Effector memory CD8-positive, alpha-beta T cell (primary cell): ENCODE results near the gene RUBCNL.

Source experiments
- ATAC-seq: fragments of 150-1000 bp; cut with Tn5 transposase; replicated peaks from 2 replicates; pipeline ENCODE4 v1.10.0; 2021; ENCODE audit warnings: mild to moderate bottlenecking, moderate library complexity
- DNase-seq, 3 experiments: peaks; one replicate each; pipeline ENCODE4 v3.0.0; 2021
- H3K27ac Mint-ChIP-seq, 2 donors: one replicate each; pipeline ENCODE4 v1.8.0; 2022; ENCODE audit warnings: mild to moderate bottlenecking in 2 of 2, mixed read lengths in 2 of 2, moderate library complexity in 2 of 2
- H3K27me3 Mint-ChIP-seq, 2 donors: one replicate each; pipeline ENCODE4 v1.8.0; 2022; ENCODE audit warnings: mixed read lengths in 2 of 2
- H3K36me3 Mint-ChIP-seq: one replicate; pipeline ENCODE4 v1.8.0; 2022; ENCODE audit warnings: mild to moderate bottlenecking, moderate library complexity, mixed read lengths; ENCODE audit not compliant: insufficient read depth
- H3K4me1 Mint-ChIP-seq, 2 donors: one replicate each; pipeline ENCODE4 v1.8.0; 2022; ENCODE audit warnings: low read depth in 2 of 2, mixed read lengths in 2 of 2
- H3K4me3 Mint-ChIP-seq, 2 donors: one replicate each; pipeline ENCODE4 v1.8.0; 2022; ENCODE audit warnings: mild to moderate bottlenecking in 2 of 2, mixed read lengths in 2 of 2, moderate library complexity in 2 of 2
- H3K9me3 Mint-ChIP-seq, 2 donors: one replicate each; pipeline ENCODE4 v1.8.0; 2022; ENCODE audit warnings: mixed read lengths in 2 of 2

RUBCNL gene

GRCh38 chr13:46367617-46368327, 19.3 kb downstream of the RUBCNL start:
- no peaks in the 10 kb centered on the region for H3K9me3 Mint-ChIP-seq
- DNase-seq (no peak), ATAC-seq (no peak)
- peaks cover 10% of the 10 kb centered on the region for H3K36me3 Mint-ChIP-seq
- H3K4me1 Mint-ChIP-seq: no peaks in the 10 kb centered on the region
- no peak overlapping the region for H3K27ac Mint-ChIP-seq
- no peak overlapping the region for H3K4me3 Mint-ChIP-seq
- peaks cover 23 to 33% of the 10 kb centered on the region in 2 donors for H3K27me3 Mint-ChIP-seq

- no peak overlapping the region for H3K4me3 Mint-ChIP-seq
- peaks cover 10 to 14% of the 10 kb centered on the region in 2 donors for H3K27me3 Mint-ChIP-seq
- ATAC-seq (no peak), DNase-seq (no peak)
- no peaks in the 10 kb centered on the region for H3K4me1 Mint-ChIP-seq
- no peaks in the 10 kb centered on the region for H3K9me3 Mint-ChIP-seq
- H3K27ac Mint-ChIP-seq: no peak overlapping the region
- peaks cover 13% of the 10 kb centered on the region for H3K36me3 Mint-ChIP-seq
Measured at GRCh38 chr13:46361276-46361934, 25.6 kb downstream of the RUBCNL start.

- Mint-ChIP-seq H3K27ac (no peak overlapping the region), H3K9me3 (no peaks in the 10 kb centered on the region), H3K27me3 (peaks cover 2 to 10% of the 10 kb centered on the region in 2 donors), H3K4me3 (no peak overlapping the region), H3K36me3 (peaks cover 13% of the 10 kb centered on the region), H3K4me1 (no peaks in the 10 kb centered on the region)
- DNase-seq (no peak), ATAC-seq (no peak)
Measured at GRCh38 chr13:46360604-46361003, 26.4 kb downstream of the RUBCNL start.

GRCh38 chr13:46359714-46360113, 27.3 kb downstream of the RUBCNL start:
- peaks cover 0 to 10% of the 10 kb centered on the region in 2 donors for H3K27me3 Mint-ChIP-seq
- no peak for DNase-seq
- H3K27ac Mint-ChIP-seq: no peak overlapping the region
- H3K36me3 Mint-ChIP-seq: peaks cover 9% of the 10 kb centered on the region
- H3K4me1 Mint-ChIP-seq: peaks cover 2 to 3% of the 10 kb centered on the region in 2 donors
- no peaks in the 10 kb centered on the region for H3K9me3 Mint-ChIP-seq
- ATAC-seq: no peak
- H3K4me3 Mint-ChIP-seq: no peak overlapping the region

- Mint-ChIP-seq H3K4me3 (no peak overlapping the region), H3K36me3 (no peaks in the 10 kb centered on the region), H3K27ac (no peak overlapping the region)
Measured at GRCh38 chr13:46355901-46356590, 31.0 kb downstream of the RUBCNL start.

GRCh38 chr13:46355088-46355468, 32.0 kb downstream of the RUBCNL start:
- H3K9me3 Mint-ChIP-seq: no peaks in the 10 kb centered on the region
- H3K4me3 Mint-ChIP-seq: no peak overlapping the region
- H3K27ac Mint-ChIP-seq: no peak overlapping the region

More at GRCh38 chr13:46355901-46356590, 31.0 kb downstream of the RUBCNL start:
- Mint-ChIP-seq H3K9me3 (no peaks in the 10 kb centered on the region), H3K27me3 (peaks cover 0 to 11% of the 10 kb centered on the region in 2 donors), H3K4me1 (peaks cover 6 to 7% of the 10 kb centered on the region in 2 donors)
- DNase-seq (no peak), ATAC-seq (no peak)

GRCh38 chr13:46354156-46355087, 32.6 kb downstream of the RUBCNL start:
- ATAC-seq: peak; percentile 70
- Mint-ChIP-seq H3K4me1 (peaks cover 6 to 7% of the 10 kb centered on the region in 2 donors), H3K36me3 (no peaks in the 10 kb centered on the region), H3K4me3 (no peak overlapping the region), H3K27ac (no peak overlapping the region), H3K9me3 (no peaks in the 10 kb centered on the region), H3K27me3 (peaks cover 0 to 13% of the 10 kb centered on the region in 2 donors)
- no peak for DNase-seq

More at GRCh38 chr13:46355088-46355468, 32.0 kb downstream of the RUBCNL start:
- Mint-ChIP-seq H3K36me3 (no peaks in the 10 kb centered on the region), H3K27me3 (peaks cover 0 to 12% of the 10 kb centered on the region in 2 donors), H3K4me1 (peaks cover 6 to 7% of the 10 kb centered on the region in 2 donors)
- no peak for DNase-seq
- no peak for ATAC-seq

GRCh38 chr13:46352805-46353204, 34.2 kb downstream of the RUBCNL start:
- Mint-ChIP-seq H3K36me3 (no peaks in the 10 kb centered on the region), H3K27me3 (peaks cover 0 to 21% of the 10 kb centered on the region in 2 donors), H3K27ac (no peak overlapping the region), H3K4me3 (no peak overlapping the region), H3K4me1 (peaks cover 6 to 7% of the 10 kb centered on the region in 2 donors), H3K9me3 (no peaks in the 10 kb centered on the region)
- ATAC-seq: no peak
- no peak for DNase-seq

GRCh38 chr13:46350003-46350402, 37.0 kb downstream of the RUBCNL start:
- H3K27ac Mint-ChIP-seq: no peak overlapping the region
- H3K9me3 Mint-ChIP-seq: no peaks in the 10 kb centered on the region
- H3K4me3 Mint-ChIP-seq: no peak overlapping the region
- H3K36me3 Mint-ChIP-seq: no peaks in the 10 kb centered on the region
- DNase-seq: no peak
- H3K4me1 Mint-ChIP-seq: peaks cover 6 to 7% of the 10 kb centered on the region in 2 donors
- peaks cover 7 to 29% of the 10 kb centered on the region in 2 donors for H3K27me3 Mint-ChIP-seq
- ATAC-seq: no peak

GRCh38 chr13:46348961-46349360, 38.1 kb downstream of the RUBCNL start:
- Mint-ChIP-seq H3K27me3 (peaks cover 7 to 29% of the 10 kb centered on the region in 2 donors), H3K36me3 (no peaks in the 10 kb centered on the region), H3K9me3 (no peaks in the 10 kb centered on the region), H3K4me1 (no peaks in the 10 kb centered on the region), H3K4me3 (no peak overlapping the region), H3K27ac (no peak overlapping the region)
- ATAC-seq (no peak), DNase-seq (no peak)

GRCh38 chr13:46347277-46347676, 39.8 kb downstream of the RUBCNL start:
- Mint-ChIP-seq H3K9me3 (no peaks in the 10 kb centered on the region), H3K27ac (no peak overlapping the region)
- ATAC-seq: no peak

GRCh38 chr13:46345866-46346265, 41.2 kb downstream of the RUBCNL start:
- no peak overlapping the region for H3K27ac Mint-ChIP-seq
- H3K4me1 Mint-ChIP-seq: peaks cover 0 to 9% of the 10 kb centered on the region in 2 donors
- peaks cover 7 to 27% of the 10 kb centered on the region in 2 donors for H3K27me3 Mint-ChIP-seq
- no peaks in the 10 kb centered on the region for H3K36me3 Mint-ChIP-seq
- DNase-seq: no peak
- no peaks in the 10 kb centered on the region for H3K9me3 Mint-ChIP-seq
- no peak overlapping the region for H3K4me3 Mint-ChIP-seq
- ATAC-seq: no peak

More at GRCh38 chr13:46347277-46347676, 39.8 kb downstream of the RUBCNL start:
- DNase-seq: no peak
- H3K4me3 Mint-ChIP-seq: no peak overlapping the region
- no peaks in the 10 kb centered on the region for H3K36me3 Mint-ChIP-seq
- H3K4me1 Mint-ChIP-seq: no peaks in the 10 kb centered on the region
- H3K27me3 Mint-ChIP-seq: peaks cover 7 to 29% of the 10 kb centered on the region in 2 donors

GRCh38 chr13:46345398-46345797, 41.7 kb downstream of the RUBCNL start:
- Mint-ChIP-seq H3K4me3 (no peak overlapping the region), H3K9me3 (no peaks in the 10 kb centered on the region), H3K36me3 (no peaks in the 10 kb centered on the region), H3K4me1 (peaks cover 0 to 9% of the 10 kb centered on the region in 2 donors), H3K27ac (no peak overlapping the region), H3K27me3 (peaks cover 7 to 22% of the 10 kb centered on the region in 2 donors)
- ATAC-seq (no peak), DNase-seq (no peak)
